Left ventricle myocardium inferior (tissue), 1 donor: Measurements from ENCODE around the gene PLEKHM2. TPM values are rescaled to one million over a fixed set of nuclear protein-coding genes. Genes with fewer than 3 reads are reported as not detected.

Experiments
- DNase-seq: peaks from one replicate; pipeline ENCODE4 v3.0.0-alpha.2; 2020
- H3K27ac ChIP-seq: fragments of 200-600 bp; replicated peaks from 2 replicates; pipeline ENCODE4 v1.8.0; 2021
- H3K27me3 ChIP-seq: fragments of 200-600 bp; 2 replicates; pipeline ENCODE4 v1.8.0; 2021; ENCODE audit warnings: low read depth
- H3K36me3 ChIP-seq: fragments of 200-600 bp; 2 replicates; pipeline ENCODE4 v1.8.0; 2021
- H3K4me1 ChIP-seq: fragments of 200-600 bp; 2 replicates; pipeline ENCODE4 v1.8.0; 2021
- H3K4me3 ChIP-seq: fragments of 200-600 bp; 2 replicates; pipeline ENCODE4 v1.8.0; 2021; ENCODE audit warnings: mild to moderate bottlenecking, moderate library complexity
- H3K9me3 ChIP-seq: fragments of 200-600 bp; replicated peaks from 2 replicates; pipeline ENCODE4 v1.8.0; 2021
- intact Hi-C: fragments of 100-400 bp; cut with micrococcal nuclease; formaldehyde crosslinking; loops from one replicate; pipeline ENCODE4 v1.11.0; 2022
- total RNA-seq: library from RNA; stranded (reverse); fragmentation: NEBNext Ultra II Directional; extraction: Animal tissue kit (Norgen Biotek cat#: 25700); gene quantifications from one replicate; pipeline ENCODE4 v1.2.1, GENCODE V29; 2021
- TF ChIP-seq, protein P1 (sequence below): fragments of 200-600 bp; IDR thresholded peaks from 2 replicates; pipeline ENCODE4 v1.8.0; 2021; ENCODE audit warnings: antibody characterized with exemption, mild to moderate bottlenecking, borderline replicate concordance
- donor health status: DM: no; HTN: yes; CAD: no; lungs with severe emphysema.

The PLEKHM2 gene
- total RNA-seq, 1 donor from 2014 or later: 90.3 TPM

DNA sequence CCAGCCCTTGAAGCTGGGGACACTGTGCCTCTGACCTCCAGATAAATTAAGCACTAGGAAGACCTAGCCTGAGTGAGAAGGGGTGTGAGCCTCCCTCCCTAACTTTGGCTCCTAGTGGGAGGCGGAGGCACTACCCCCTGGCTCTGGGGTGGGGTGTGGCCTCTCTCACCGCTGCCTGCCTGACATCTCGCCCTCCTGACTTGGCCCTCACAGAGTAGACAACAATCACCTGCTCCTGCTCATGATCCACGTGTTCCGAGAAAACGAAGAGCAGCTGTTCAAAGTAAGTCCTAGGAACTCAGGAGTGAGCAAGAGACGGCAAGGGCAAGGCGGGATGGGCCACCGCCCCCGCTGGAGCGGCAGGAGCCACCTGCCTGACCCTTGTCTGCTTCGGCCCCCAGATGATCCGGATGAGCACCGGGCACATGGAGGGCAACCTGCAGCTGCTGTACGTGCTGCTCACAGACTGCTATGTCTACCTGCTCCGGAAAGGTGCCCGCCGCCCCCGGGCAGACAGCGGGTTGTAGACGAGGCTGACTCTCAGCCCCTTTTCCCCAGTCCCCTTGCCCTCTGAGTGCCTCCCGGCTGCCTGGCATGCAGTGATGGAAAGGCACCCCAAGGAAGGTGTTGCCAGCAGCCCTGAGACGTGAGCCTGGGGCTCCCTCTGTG is 43.9 kb downstream of the PLEKHM2 start:
- intact Hi-C loops: no loop called here
- Histone ChIP-seq H3K27ac (peak overlapping the region; percentile 41), H3K9me3 (no peaks in the 10 kb centered on the region), H3K4me1 (peaks cover 28% of the 10 kb centered on the region), H3K4me3 (no peak overlapping the region), H3K36me3 (peaks cover 92% of the 10 kb centered on the region), H3K27me3 (no peaks in the 10 kb centered on the region)
- no peak for DNase-seq
- TF ChIP-seq, protein P1, sequence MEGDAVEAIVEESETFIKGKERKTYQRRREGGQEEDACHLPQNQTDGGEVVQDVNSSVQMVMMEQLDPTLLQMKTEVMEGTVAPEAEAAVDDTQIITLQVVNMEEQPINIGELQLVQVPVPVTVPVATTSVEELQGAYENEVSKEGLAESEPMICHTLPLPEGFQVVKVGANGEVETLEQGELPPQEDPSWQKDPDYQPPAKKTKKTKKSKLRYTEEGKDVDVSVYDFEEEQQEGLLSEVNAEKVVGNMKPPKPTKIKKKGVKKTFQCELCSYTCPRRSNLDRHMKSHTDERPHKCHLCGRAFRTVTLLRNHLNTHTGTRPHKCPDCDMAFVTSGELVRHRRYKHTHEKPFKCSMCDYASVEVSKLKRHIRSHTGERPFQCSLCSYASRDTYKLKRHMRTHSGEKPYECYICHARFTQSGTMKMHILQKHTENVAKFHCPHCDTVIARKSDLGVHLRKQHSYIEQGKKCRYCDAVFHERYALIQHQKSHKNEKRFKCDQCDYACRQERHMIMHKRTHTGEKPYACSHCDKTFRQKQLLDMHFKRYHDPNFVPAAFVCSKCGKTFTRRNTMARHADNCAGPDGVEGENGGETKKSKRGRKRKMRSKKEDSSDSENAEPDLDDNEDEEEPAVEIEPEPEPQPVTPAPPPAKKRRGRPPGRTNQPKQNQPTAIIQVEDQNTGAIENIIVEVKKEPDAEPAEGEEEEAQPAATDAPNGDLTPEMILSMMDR: no peak

DNA sequence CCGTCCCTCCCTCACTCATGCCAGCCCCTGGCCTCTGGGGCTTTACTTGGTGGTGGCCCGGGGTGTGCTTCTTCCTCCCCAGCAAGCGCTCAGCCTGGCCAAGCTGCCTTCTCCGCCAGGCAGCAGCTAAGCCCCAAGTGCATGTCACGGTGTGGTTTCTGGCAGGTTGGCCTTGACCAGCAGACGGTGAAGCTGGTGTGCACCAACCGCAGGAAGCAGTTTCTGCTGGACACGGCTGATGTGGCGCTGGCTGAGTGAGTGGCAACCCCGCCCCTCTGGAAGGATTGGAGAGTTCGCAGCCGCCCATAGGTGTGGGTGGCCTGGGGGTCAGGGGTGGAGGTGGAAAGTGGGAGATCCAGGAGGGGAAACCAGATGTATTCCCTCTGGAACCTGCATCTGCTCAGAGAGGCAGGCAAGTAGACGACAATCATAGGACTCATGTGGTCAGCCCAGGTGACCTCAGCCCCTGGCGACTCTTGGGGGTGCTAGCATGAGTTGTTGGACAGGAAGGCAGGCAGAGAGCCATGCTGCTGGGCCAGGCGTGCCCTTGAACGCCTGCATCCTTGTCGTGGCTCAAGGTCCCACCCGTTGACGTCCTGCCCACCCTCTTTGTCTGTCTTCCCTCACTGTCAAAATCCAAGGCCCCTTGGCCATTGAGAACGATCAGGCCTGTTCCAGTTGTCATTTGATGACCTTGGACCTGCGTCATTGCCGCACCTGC is 45.0 kb downstream of the PLEKHM2 start:
- TF ChIP-seq, protein P1: no peak
- no peak for DNase-seq
- Histone ChIP-seq H3K27me3 (no peaks in the 10 kb centered on the region), H3K4me1 (peaks cover 28% of the 10 kb centered on the region), H3K4me3 (no peak overlapping the region), H3K27ac (peak overlapping the region; percentile 32), H3K9me3 (no peaks in the 10 kb centered on the region), H3K36me3 (peaks cover 92% of the 10 kb centered on the region)
- intact Hi-C loops: no loop called here

GRCh38 chr1:15730423-15730822 is 46.3 kb downstream of the PLEKHM2 start:
- H3K4me3 ChIP-seq: no peak overlapping the region
- H3K27me3 ChIP-seq: no peaks in the 10 kb centered on the region
- DNase-seq: no peak
- intact Hi-C loops: no loop called here
- no peaks in the 10 kb centered on the region for H3K9me3 ChIP-seq
- H3K27ac ChIP-seq: no peak overlapping the region
- peaks cover 96% of the 10 kb centered on the region for H3K36me3 ChIP-seq
- TF ChIP-seq, protein P1: no peak
- peaks cover 42% of the 10 kb centered on the region for H3K4me1 ChIP-seq

DNA sequence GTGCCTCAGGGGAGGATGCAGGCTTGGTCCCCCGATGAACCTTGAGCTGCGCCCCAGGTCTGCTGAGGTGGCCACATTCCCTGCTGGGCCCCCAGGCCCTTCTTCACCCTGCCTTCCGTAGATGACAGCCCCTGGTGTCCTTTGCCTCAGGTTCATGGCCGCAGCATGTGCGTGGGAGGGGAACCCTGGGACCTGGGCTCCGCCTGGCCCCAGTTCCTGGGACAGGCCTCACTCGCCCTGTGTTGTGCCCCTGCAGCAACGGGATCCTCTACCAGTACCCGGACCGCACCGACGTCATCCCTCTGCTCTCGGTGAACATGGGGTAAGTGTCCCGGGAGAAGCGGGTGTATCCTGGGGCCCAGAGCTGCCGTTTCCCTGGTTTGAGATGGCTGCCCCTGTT is 46.8 kb downstream of the PLEKHM2 start:
- no peaks in the 10 kb centered on the region for H3K9me3 ChIP-seq
- no peak for DNase-seq
- H3K4me3 ChIP-seq: no peak overlapping the region
- intact Hi-C loops: no loop called here
- H3K27me3 ChIP-seq: no peaks in the 10 kb centered on the region
- peaks cover 91% of the 10 kb centered on the region for H3K36me3 ChIP-seq
- peaks cover 46% of the 10 kb centered on the region for H3K4me1 ChIP-seq
- TF ChIP-seq, protein P1: no peak
- no peak overlapping the region for H3K27ac ChIP-seq

- Histone ChIP-seq H3K36me3 (peaks cover 80% of the 10 kb centered on the region), H3K27ac (no peak overlapping the region), H3K4me3 (no peak overlapping the region), H3K27me3 (no peaks in the 10 kb centered on the region), H3K4me1 (peaks cover 50% of the 10 kb centered on the region), H3K9me3 (no peaks in the 10 kb centered on the region)
- TF ChIP-seq, protein P1: no peak
- intact Hi-C loops: no loop called here
- no peak for DNase-seq
Measured at GRCh38 chr1:15731735-15732685, 47.9 kb downstream of the PLEKHM2 start.
